Skeletal muscle satellite cell (primary cell): ENCODE results near the gene PRTFDC1.
A peak's percentile ranks its signal among the peaks of the same experiment; 100 is the strongest.

Source experiments
- H3K27me3 ChIP-seq: 2 replicates; pipeline ENCODE4 v1.7.0; 2013; ENCODE audit warnings: low read length; ENCODE audit not compliant: control insufficient read depth, insufficient read depth
- H3K36me3 ChIP-seq: 2 replicates; pipeline ENCODE4 v1.7.0; 2013; ENCODE audit warnings: mild to moderate bottlenecking, control low read depth, low read length; ENCODE audit not compliant: insufficient read depth
- H3K4me1 ChIP-seq: 2 replicates; pipeline ENCODE4 v1.7.0; 2013; ENCODE audit warnings: low read length; ENCODE audit not compliant: control insufficient read depth, insufficient read depth
- H3K4me2 ChIP-seq: 2 replicates; pipeline ENCODE4 v1.7.0; 2013; ENCODE audit warnings: mild to moderate bottlenecking, low read length
- H3K4me3 ChIP-seq: 2 replicates; pipeline ENCODE4 v1.7.0; 2013; ENCODE audit warnings: low read length
- H3K9ac ChIP-seq: 2 replicates; pipeline ENCODE4 v1.7.0; 2013; ENCODE audit warnings: mild to moderate bottlenecking, low read depth, low read length, moderate library complexity
- H3K9me3 ChIP-seq: replicated peaks from 2 replicates; pipeline ENCODE4 v1.7.0; 2013; ENCODE audit warnings: mild to moderate bottlenecking, control low read depth, low read length

PRTFDC1 gene

GRCh38 chr10:24824536-24824935 is 127.9 kb downstream of the PRTFDC1 start:
- no peaks in the 10 kb centered on the region for H3K36me3 ChIP-seq
- no peak overlapping the region for H3K4me3 ChIP-seq
- no peaks in the 10 kb centered on the region for H3K27me3 ChIP-seq
- no peak overlapping the region for H3K9ac ChIP-seq
- no peaks in the 10 kb centered on the region for H3K9me3 ChIP-seq
- peaks cover 26% of the 10 kb centered on the region for H3K4me1 ChIP-seq
- no peak overlapping the region for H3K4me2 ChIP-seq

- Histone ChIP-seq H3K4me1 (peaks cover 26% of the 10 kb centered on the region), H3K4me2 (no peak overlapping the region), H3K9ac (no peak overlapping the region), H3K9me3 (no peaks in the 10 kb centered on the region), H3K36me3 (no peaks in the 10 kb centered on the region), H3K4me3 (no peak overlapping the region), H3K27me3 (no peaks in the 10 kb centered on the region)
Measured at GRCh38 chr10:24824124-24824523, 128.3 kb downstream of the PRTFDC1 start.

DNA sequence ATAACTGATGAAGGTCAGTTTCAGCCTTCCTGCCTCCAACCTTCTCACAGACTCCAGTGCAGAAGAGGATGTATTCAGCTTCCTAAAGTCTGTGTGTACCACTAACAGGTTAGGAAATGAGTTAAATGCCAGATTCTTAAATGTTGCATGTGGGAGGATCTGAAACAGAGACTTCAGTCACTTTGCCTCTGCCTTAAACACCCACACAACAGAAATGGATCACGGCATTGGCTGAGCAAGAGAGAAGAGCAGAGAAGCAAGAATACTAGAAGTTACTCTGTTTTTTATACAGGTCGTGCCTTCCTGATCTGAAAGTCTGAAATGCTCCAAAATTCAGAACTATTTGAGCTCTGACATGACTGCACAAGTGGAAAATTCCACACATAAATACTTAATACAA is 129.8 kb downstream of the PRTFDC1 start:
- Histone ChIP-seq H3K9ac (no peak overlapping the region), H3K4me2 (no peak overlapping the region), H3K27me3 (no peaks in the 10 kb centered on the region), H3K9me3 (no peaks in the 10 kb centered on the region), H3K4me1 (peaks cover 26% of the 10 kb centered on the region), H3K4me3 (no peak overlapping the region), H3K36me3 (no peaks in the 10 kb centered on the region)

- Histone ChIP-seq H3K4me3 (no peak overlapping the region), H3K27me3 (no peaks in the 10 kb centered on the region), H3K4me1 (peaks cover 26% of the 10 kb centered on the region), H3K36me3 (no peaks in the 10 kb centered on the region), H3K9ac (no peak overlapping the region), H3K4me2 (no peak overlapping the region), H3K9me3 (no peaks in the 10 kb centered on the region)
Measured at GRCh38 chr10:24821986-24822385, 130.4 kb downstream of the PRTFDC1 start.

DNA sequence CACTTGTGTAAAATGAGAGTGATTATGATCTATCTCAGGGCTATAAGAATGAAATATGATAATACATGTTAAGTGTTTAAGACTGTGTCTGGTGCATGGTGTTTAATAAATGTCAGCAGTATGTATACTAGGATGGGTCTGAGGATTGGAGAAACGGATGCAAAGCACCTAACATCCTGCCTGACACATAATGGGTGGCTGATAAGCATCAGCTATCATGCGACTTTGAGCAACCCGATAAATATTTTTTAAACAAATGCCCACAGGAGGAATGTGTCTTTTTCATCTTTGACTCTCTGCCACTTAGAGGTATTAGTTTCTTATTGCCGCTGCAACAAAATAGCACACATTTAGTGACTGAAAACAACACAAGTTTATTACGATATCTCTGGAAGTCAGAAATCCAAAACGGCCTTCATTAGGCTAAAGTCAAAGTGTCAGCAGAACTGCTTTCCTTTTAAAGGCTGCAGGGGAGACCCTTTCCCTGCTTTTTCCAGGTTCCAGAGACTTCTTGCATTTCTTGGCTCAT is 135.5 kb downstream of the PRTFDC1 start:
- H3K36me3 ChIP-seq = no peaks in the 10 kb centered on the region
- H3K9me3 ChIP-seq = no peaks in the 10 kb centered on the region
- no peak overlapping the region for H3K4me3 ChIP-seq
- no peak overlapping the region for H3K9ac ChIP-seq
- H3K27me3 ChIP-seq = no peaks in the 10 kb centered on the region
- peaks cover 13% of the 10 kb centered on the region for H3K4me1 ChIP-seq
- no peak overlapping the region for H3K4me2 ChIP-seq

DNA sequence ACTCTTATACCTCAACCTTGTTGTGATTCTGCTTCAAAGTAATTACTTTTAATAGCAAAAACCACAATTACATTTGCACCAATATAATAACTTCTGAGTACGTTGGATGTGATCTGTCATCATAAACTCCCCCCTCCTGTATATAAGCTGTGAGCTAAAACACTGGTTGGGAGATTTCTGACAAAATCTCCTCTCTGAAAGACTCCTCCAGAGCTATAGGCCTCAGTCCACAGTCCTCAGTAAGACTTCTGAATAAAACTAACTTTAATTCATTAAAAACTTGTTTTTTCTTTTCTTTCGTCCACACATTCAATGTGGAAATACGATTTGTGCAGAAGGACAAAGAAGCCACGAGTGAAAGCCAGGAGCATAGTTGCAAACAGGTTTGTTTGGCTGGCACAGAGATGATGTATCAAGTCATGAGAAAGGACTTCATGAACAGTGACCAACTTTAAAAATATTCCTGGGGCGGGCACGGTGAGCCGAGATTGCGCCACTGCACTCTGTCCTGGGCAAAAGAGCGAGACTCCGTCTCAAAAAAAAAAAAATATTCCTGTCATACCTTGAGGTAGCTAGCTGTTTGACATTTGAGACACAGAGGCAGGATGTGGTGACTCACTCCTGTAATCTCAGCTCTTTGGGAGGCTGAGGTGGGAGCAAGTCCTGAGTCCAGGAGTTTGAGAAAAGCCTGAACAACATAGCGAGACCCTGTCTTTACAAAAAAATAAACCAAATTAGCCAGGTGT is 137.7 kb downstream of the PRTFDC1 start:
- Histone ChIP-seq H3K4me1 (peaks cover 11% of the 10 kb centered on the region), H3K27me3 (no peaks in the 10 kb centered on the region), H3K4me3 (no peak overlapping the region), H3K36me3 (no peaks in the 10 kb centered on the region), H3K9me3 (no peaks in the 10 kb centered on the region), H3K4me2 (peak overlapping the region; percentile 26), H3K9ac (peak overlapping the region; percentile 4)

- no peaks in the 10 kb centered on the region for H3K36me3 ChIP-seq
- no peaks in the 10 kb centered on the region for H3K27me3 ChIP-seq
- H3K4me3 ChIP-seq = no peak overlapping the region
- no peak overlapping the region for H3K9ac ChIP-seq
- peaks cover 11% of the 10 kb centered on the region for H3K4me1 ChIP-seq
- no peak overlapping the region for H3K4me2 ChIP-seq
- no peaks in the 10 kb centered on the region for H3K9me3 ChIP-seq
Measured at GRCh38 chr10:24813856-24814255, 138.6 kb downstream of the PRTFDC1 start.

- H3K9me3 ChIP-seq = no peaks in the 10 kb centered on the region
- no peaks in the 10 kb centered on the region for H3K36me3 ChIP-seq
- H3K4me1 ChIP-seq = no peaks in the 10 kb centered on the region
- H3K27me3 ChIP-seq = no peaks in the 10 kb centered on the region
- no peak overlapping the region for H3K4me2 ChIP-seq
- no peak overlapping the region for H3K9ac ChIP-seq
- no peak overlapping the region for H3K4me3 ChIP-seq
Measured at GRCh38 chr10:24806262-24806661, 146.1 kb downstream of the PRTFDC1 start.

- Histone ChIP-seq H3K4me3 (no peak overlapping the region), H3K9ac (no peak overlapping the region), H3K4me1 (no peaks in the 10 kb centered on the region), H3K4me2 (no peak overlapping the region), H3K27me3 (no peaks in the 10 kb centered on the region), H3K36me3 (no peaks in the 10 kb centered on the region), H3K9me3 (no peaks in the 10 kb centered on the region)
Measured at GRCh38 chr10:24804956-24805355, 147.4 kb downstream of the PRTFDC1 start.

GRCh38 chr10:24804392-24804791 is 148.0 kb downstream of the PRTFDC1 start:
- Histone ChIP-seq H3K27me3 (peaks cover 3% of the 10 kb centered on the region), H3K4me1 (no peaks in the 10 kb centered on the region), H3K9ac (no peak overlapping the region), H3K4me3 (no peak overlapping the region), H3K9me3 (no peaks in the 10 kb centered on the region), H3K36me3 (no peaks in the 10 kb centered on the region), H3K4me2 (no peak overlapping the region)

- Histone ChIP-seq H3K4me3 (no peak overlapping the region), H3K4me1 (no peaks in the 10 kb centered on the region), H3K9ac (no peak overlapping the region), H3K4me2 (no peak overlapping the region), H3K27me3 (peaks cover 3% of the 10 kb centered on the region), H3K9me3 (no peaks in the 10 kb centered on the region), H3K36me3 (no peaks in the 10 kb centered on the region)
Measured at GRCh38 chr10:24802378-24802777, 150.0 kb downstream of the PRTFDC1 start.

- Histone ChIP-seq H3K9ac (no peak overlapping the region), H3K4me3 (no peak overlapping the region), H3K9me3 (no peaks in the 10 kb centered on the region), H3K4me2 (no peak overlapping the region), H3K4me1 (no peaks in the 10 kb centered on the region), H3K36me3 (no peaks in the 10 kb centered on the region), H3K27me3 (peaks cover 3% of the 10 kb centered on the region)
Measured at GRCh38 chr10:24800861-24801260, 151.5 kb downstream of the PRTFDC1 start.
